GM12873 (cell line): ENCODE data around the gene NECTIN2.

Source experiments
- CTCF ChIP-seq: IDR thresholded peaks from 2 replicates; pipeline ENCODE4 v1.5.1; 2012; ENCODE audit warnings: low read depth, mild to moderate bottlenecking, moderate library complexity, low read length, control low read depth; ENCODE audit not compliant: insufficient read depth; ENCODE audit errors: missing control alignments

Gene NECTIN2

DNA sequence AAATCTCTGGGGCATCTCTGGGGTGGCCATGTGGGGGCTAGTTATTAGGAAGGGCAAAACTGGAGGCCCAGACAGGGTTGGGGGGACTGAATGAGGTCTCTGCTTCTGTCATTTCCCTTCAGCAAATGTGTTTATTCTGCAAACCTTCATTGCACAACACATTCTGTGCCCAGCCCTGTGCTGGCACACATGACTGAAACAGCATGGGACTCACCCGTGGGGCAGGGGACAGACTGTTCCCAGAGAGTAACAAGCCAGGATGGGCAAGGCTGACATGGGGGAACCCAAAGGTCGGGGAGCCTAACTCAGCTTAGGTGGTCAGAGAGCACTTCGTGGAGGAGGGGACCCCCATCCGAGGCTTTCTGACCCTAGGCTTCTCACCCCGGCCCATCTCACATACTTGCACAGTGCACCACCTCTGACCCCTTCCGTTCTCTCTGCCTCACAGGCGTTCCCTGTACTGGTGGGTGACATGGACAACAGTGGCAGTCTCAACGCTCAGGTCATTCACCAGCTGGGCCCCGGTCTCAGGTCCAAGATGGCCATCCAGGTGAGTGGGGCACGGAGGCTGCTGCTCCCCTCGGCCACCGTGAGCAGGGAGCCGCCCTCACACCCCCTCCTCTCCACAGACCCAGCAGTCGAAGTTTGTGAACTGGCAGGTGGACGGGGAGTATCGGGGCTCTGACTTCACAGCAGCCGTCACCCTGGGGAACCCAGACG, 47.4 kb downstream of the NECTIN2 start:
- no peak for TF ChIP-seq CTCF

GRCh38 chr19:44894052-44894400, 47.9 kb downstream of the NECTIN2 start:
- no peak for TF ChIP-seq CTCF

- no peak for TF ChIP-seq CTCF
Observed at GRCh38 chr19:44894946-44895345, 48.8 kb downstream of the NECTIN2 start.

GRCh38 chr19:44897835-44898234, 51.7 kb downstream of the NECTIN2 start:
- no peak for TF ChIP-seq CTCF

DNA sequence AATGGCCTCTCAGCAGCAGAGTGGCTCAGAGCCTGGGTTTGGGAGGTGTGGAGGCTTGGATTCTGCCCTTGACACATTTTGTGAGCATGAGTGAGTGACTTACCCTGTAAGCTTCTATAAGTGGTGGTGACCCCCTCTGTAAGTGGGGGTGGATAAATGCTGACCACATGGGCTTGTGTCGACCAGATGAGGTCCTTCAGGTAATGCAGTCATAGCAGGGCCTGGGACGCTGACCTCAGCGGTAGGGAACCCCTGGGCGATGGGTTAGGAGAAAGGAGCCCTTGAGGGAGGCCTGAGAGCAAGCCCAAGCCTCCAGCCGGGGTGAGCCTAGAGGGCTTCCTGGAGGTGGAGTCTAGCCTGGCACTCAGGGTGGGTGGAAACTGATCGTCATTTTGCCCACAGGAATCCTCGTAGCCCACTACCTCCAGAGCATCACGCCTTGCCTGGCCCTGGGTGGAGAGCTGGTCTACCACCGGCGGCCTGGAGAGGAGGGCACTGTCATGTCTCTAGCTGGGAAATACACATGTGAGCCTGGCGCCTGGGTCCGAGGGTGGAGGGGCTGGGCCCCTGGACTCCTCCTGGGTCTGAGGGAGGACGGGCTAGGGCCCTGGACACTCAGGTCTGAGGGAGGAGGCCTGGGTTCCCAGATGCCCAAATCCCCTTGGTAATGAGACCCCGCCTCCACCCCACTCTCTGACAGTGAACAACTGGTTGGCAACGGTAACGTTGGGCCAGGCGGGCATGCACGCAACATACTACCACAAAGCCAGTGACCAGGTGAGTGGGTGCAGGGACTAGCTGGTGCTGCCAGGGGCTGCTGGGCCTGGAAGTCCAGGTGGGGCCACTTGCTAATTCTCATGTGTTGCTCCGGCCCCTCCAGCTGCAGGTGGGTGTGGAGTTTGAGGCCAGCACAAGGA, 54.5 kb downstream of the NECTIN2 start:
- no peak for TF ChIP-seq CTCF

DNA sequence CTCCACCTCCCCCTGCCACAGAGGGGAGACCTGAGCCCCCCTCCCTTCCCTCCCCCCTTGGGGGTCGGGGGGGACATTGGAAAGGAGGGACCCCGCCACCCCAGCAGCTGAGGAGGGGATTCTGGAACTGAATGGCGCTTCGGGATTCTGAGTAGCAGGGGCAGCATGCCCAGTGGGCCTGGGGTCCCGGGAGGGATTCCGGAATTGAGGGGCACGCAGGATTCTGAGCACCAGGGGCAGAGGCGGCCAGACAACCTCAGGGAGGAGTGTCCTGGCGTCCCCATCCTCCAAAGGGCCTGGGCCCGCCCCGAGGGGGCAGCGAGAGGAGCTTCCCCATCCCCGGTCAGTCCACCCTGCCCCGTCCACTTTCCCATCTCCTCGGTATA, 57.1 kb downstream of the NECTIN2 start:
- no peak for TF ChIP-seq CTCF

DNA sequence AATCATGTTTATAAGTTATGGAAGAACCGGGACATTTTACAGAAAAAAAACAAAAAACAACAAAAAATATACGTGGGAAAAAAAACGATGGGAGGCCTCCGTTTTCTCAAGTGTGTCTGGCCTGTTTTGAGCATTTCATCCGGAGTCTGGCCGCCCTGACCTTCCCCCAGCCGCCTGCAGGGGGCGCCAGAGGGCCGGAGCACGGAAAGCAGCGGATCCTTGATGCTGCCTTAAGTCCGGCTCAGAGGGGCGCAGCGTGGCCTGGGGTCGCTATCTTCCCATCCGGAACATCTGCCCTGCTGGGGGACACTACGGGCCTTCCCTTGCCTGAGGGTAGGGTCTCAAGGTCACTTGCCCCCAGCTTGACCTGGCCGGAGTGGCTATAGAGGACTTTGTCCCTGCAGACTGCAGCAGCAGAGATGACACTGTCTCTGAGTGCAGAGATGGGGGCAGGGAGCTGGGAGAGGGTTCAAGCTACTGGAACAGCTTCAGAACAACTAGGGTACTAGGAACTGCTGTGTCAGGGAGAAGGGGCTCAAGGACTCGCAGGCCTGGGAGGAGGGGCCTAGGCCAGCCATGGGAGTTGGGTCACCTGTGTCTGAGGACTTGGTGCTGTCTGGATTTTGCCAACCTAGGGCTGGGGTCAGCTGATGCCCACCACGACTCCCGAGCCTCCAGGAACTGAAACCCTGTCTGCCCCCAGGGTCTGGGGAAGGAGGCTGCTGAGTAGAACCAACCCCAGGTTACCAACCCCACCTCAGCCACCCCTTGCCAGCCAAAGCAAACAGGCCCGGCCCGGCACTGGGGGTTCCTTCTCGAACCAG, 57.7 kb downstream of the NECTIN2 start:
- TF ChIP-seq CTCF: peak; percentile 96
